Right lobe of liver (tissue), 4 donors: Measurements from ENCODE around the gene NCR3LG1.

ENCODE experiments used
- CTCF ChIP-seq, 4 donors: fragments of 200-600 bp in 3 of 4; fragments of 450-650 bp in 1 of 4; IDR thresholded peaks; one replicate each; pipeline versions ENCODE4 v1.5.1 to v1.8.0; 2016 to 2022; ENCODE audit warnings: antibody characterized with exemption in 4 of 4, mild to moderate bottlenecking in 2 of 4
- POLR2A ChIP-seq: fragments of 450-650 bp; IDR thresholded peaks from one replicate; pipeline ENCODE4 v1.6.1; 2017; ENCODE audit warnings: antibody characterized with exemption, mild to moderate bottlenecking
- donor health status: DM: no; HTN: no; CAD: no.
- donor health status: DM: no; HTN: no; CAD: no.
- donor health status: DM: no; HTN: yes; CAD: no.

DNA sequence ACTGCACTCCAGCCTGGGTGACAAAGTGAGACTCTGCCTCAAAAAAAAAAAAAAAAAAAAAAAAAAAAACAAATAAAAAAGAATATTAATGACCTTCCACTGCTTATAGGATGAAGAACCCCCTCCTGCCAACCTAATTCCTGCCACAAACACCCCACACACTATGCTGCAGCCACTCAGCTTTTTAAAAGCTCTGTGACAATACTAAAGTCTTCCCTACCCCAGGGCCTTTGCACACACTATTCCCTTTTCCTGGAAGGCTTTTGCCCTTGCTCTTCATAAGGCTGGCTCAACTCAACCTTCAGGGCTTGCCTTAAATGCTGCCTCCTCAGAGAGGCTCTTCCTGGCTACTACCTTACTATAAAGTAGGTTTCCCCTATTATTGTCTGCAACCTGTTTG lies 47.6 kb downstream of the NCR3LG1 start:
- TF ChIP-seq CTCF (IDR thresholded peaks at IDR 0.05) (no peak), POLR2A (no peak)
